ENCODE results near the gene MCUB.

The MCUB gene

GRCh38 chr4:109607976-109608375, 47.9 kb downstream of the MCUB start:
- ChIA-PET POLR2A (no interaction called here), CTCF (interaction anchor here (0.6 kb wide), 1 partner anchor 133 kb away, joined by 3 read pairs; no protein-coding TSS in a partner anchor)
- no peak for DNase-seq (ENCODE audit: extremely low spot score)
- TF ChIP-seq ZNF384 (IDR thresholded peaks at IDR 0.05), result no peak
- TF ChIP-seq ELF4 (IDR thresholded peaks at IDR 0.05), result no peak
- TF ChIP-seq FOXM1 (IDR thresholded peaks at IDR 0.05; ENCODE audit: borderline replicate concordance), result no peak
- no peak for TF ChIP-seq SUZ12 (IDR thresholded peaks at IDR 0.05)
- no peak for TF ChIP-seq TARDBP (IDR thresholded peaks at IDR 0.05)
- TF ChIP-seq SP1 (IDR thresholded peaks at IDR 0.05), result no peak
- no peak for TF ChIP-seq LEF1 (IDR thresholded peaks at IDR 0.05; ENCODE audit: borderline replicate concordance)
- no peak for TF ChIP-seq HDGF (IDR thresholded peaks at IDR 0.05; ENCODE audit: borderline replicate concordance)
- TF ChIP-seq BHLHE40 (IDR thresholded peaks at IDR 0.05; ENCODE audit: borderline replicate concordance), result no peak
- no peak for TF ChIP-seq FOXA1 (IDR thresholded peaks at IDR 0.05)
- no peak for TF ChIP-seq PKNOX1 (IDR thresholded peaks at IDR 0.05)
- TF ChIP-seq FOXK2 (IDR thresholded peaks at IDR 0.05), result no peak
- TF ChIP-seq NFRKB (IDR thresholded peaks at IDR 0.05), result no peak
- TF ChIP-seq L3MBTL2 (conservative IDR thresholded peaks at IDR 0.05), result no peak
- TF ChIP-seq CTBP1 (IDR thresholded peaks at IDR 0.05; ENCODE audit: borderline replicate concordance), result no peak
- TF ChIP-seq ARNT (IDR thresholded peaks at IDR 0.05), result no peak

GRCh38 chr4:109608879-109609278, 48.8 kb downstream of the MCUB start:
- CTCF ChIA-PET, result no interaction called here
- TF ChIP-seq TARDBP (IDR thresholded peaks at IDR 0.05) (no peak), BHLHE40 (IDR thresholded peaks at IDR 0.05; ENCODE audit: borderline replicate concordance) (no peak)

GRCh38 chr4:109609431-109609830, 49.4 kb downstream of the MCUB start:
- ChIA-PET CTCF (no interaction called here), POLR2A (no interaction called here)
- DNase-seq (ENCODE audit: extremely low spot score), result no peak
- TF ChIP-seq LEF1 (IDR thresholded peaks at IDR 0.05; ENCODE audit: borderline replicate concordance) (no peak), ELF4 (IDR thresholded peaks at IDR 0.05) (no peak), SP1 (IDR thresholded peaks at IDR 0.05) (no peak), FOXM1 (IDR thresholded peaks at IDR 0.05; ENCODE audit: borderline replicate concordance) (no peak), FOXK2 (IDR thresholded peaks at IDR 0.05) (no peak), CTBP1 (IDR thresholded peaks at IDR 0.05; ENCODE audit: borderline replicate concordance) (no peak), SUZ12 (IDR thresholded peaks at IDR 0.05) (no peak), PKNOX1 (IDR thresholded peaks at IDR 0.05) (no peak), NFRKB (IDR thresholded peaks at IDR 0.05) (no peak), BHLHE40 (IDR thresholded peaks at IDR 0.05; ENCODE audit: borderline replicate concordance) (no peak), ZNF384 (IDR thresholded peaks at IDR 0.05) (no peak), FOXA1 (IDR thresholded peaks at IDR 0.05) (no peak), HDGF (IDR thresholded peaks at IDR 0.05; ENCODE audit: borderline replicate concordance) (no peak), L3MBTL2 (conservative IDR thresholded peaks at IDR 0.05) (no peak), TARDBP (IDR thresholded peaks at IDR 0.05) (no peak), ARNT (IDR thresholded peaks at IDR 0.05) (no peak)

More at GRCh38 chr4:109608879-109609278, 48.8 kb downstream of the MCUB start:
- POLR2A ChIA-PET, result no interaction called here
- DNase-seq (ENCODE audit: extremely low spot score), result no peak

GRCh38 chr4:109610489-109610888, 50.4 kb downstream of the MCUB start:
- CTCF ChIA-PET, result no interaction called here
- no peak for TF ChIP-seq HDGF (IDR thresholded peaks at IDR 0.05; ENCODE audit: borderline replicate concordance)
- no peak for TF ChIP-seq PKNOX1 (IDR thresholded peaks at IDR 0.05)
- TF ChIP-seq ZNF384 (IDR thresholded peaks at IDR 0.05), result no peak
- no peak for TF ChIP-seq FOXA1 (IDR thresholded peaks at IDR 0.05)
- POLR2A ChIA-PET, result no interaction called here
- DNase-seq (ENCODE audit: extremely low spot score), result no peak

GRCh38 chr4:109611045-109611646, 51.1 kb downstream of the MCUB start:
- DNase-seq (ENCODE audit: extremely low spot score), result no peak
- ChIA-PET CTCF (no interaction called here), POLR2A (no interaction called here)

More at GRCh38 chr4:109611045-109611646, 51.1 kb downstream of the MCUB start:
- TF ChIP-seq HDGF (IDR thresholded peaks at IDR 0.05; ENCODE audit: borderline replicate concordance), result no peak
- TF ChIP-seq TARDBP (IDR thresholded peaks at IDR 0.05), result no peak
- TF ChIP-seq CTBP1 (IDR thresholded peaks at IDR 0.05; ENCODE audit: borderline replicate concordance), result no peak
- TF ChIP-seq LEF1 (IDR thresholded peaks at IDR 0.05; ENCODE audit: borderline replicate concordance), result no peak
- TF ChIP-seq ARNT (IDR thresholded peaks at IDR 0.05), result no peak
- no peak for TF ChIP-seq NFRKB (IDR thresholded peaks at IDR 0.05)
- TF ChIP-seq FOXK2 (IDR thresholded peaks at IDR 0.05), result no peak
- TF ChIP-seq L3MBTL2 (conservative IDR thresholded peaks at IDR 0.05), result no peak
- TF ChIP-seq FOXA1 (IDR thresholded peaks at IDR 0.05), result no peak
- TF ChIP-seq BHLHE40 (IDR thresholded peaks at IDR 0.05; ENCODE audit: borderline replicate concordance), result no peak
- TF ChIP-seq ZNF384 (IDR thresholded peaks at IDR 0.05), result no peak
- no peak for TF ChIP-seq PKNOX1 (IDR thresholded peaks at IDR 0.05)
- TF ChIP-seq ELF4 (IDR thresholded peaks at IDR 0.05), result no peak
